ENCODE data around the gene LPAR1. TPM values are rescaled to one million over a fixed set of nuclear protein-coding genes. Genes with fewer than 3 reads are reported as not detected.
"Not testable (repeated sequence)": the region's sequence is repeated elsewhere in the genome, so short reads cannot be mapped to it uniquely, and the experiment has no call there.

The LPAR1 gene
- total RNA-seq, 2 donors from 2014 or later = 20.2 to 48.2 TPM

DNA sequence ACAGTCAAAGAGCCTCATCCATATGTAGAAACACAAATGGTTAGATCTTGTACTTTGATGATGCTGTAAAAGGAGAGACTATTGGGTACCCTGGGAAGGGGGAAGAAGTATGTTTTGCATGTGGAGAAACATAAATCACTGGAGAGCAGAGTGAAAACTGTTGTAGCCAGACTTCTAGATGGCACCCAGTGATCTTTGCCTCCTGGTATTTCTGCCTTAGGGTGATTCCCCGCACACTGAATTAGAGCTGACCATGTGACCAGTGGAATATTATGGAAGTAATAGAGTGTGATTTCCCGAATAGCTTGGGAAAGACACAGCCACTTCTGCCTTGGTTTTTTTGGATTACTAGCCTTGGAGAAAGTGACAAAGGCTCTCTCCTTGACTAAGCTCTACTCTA, 174.3 kb downstream of the LPAR1 start:
- H3K27me3 ChIP-seq = no peaks in the 10 kb centered on the region
- H3K36me3 ChIP-seq = no peaks in the 10 kb centered on the region
- no peak for DNase-seq (ENCODE audit: low spot score)
- no peak overlapping the region for H3K4me3 ChIP-seq
- no peaks in the 10 kb centered on the region for H3K4me1 ChIP-seq
- H3K9me3 ChIP-seq = peaks cover 0 to 24% of the 10 kb centered on the region in 2 donors
- TF ChIP-seq, protein P1, sequence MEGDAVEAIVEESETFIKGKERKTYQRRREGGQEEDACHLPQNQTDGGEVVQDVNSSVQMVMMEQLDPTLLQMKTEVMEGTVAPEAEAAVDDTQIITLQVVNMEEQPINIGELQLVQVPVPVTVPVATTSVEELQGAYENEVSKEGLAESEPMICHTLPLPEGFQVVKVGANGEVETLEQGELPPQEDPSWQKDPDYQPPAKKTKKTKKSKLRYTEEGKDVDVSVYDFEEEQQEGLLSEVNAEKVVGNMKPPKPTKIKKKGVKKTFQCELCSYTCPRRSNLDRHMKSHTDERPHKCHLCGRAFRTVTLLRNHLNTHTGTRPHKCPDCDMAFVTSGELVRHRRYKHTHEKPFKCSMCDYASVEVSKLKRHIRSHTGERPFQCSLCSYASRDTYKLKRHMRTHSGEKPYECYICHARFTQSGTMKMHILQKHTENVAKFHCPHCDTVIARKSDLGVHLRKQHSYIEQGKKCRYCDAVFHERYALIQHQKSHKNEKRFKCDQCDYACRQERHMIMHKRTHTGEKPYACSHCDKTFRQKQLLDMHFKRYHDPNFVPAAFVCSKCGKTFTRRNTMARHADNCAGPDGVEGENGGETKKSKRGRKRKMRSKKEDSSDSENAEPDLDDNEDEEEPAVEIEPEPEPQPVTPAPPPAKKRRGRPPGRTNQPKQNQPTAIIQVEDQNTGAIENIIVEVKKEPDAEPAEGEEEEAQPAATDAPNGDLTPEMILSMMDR (IDR thresholded peaks at IDR 0.05) = no peak
- no peak overlapping the region for H3K27ac ChIP-seq

DNA sequence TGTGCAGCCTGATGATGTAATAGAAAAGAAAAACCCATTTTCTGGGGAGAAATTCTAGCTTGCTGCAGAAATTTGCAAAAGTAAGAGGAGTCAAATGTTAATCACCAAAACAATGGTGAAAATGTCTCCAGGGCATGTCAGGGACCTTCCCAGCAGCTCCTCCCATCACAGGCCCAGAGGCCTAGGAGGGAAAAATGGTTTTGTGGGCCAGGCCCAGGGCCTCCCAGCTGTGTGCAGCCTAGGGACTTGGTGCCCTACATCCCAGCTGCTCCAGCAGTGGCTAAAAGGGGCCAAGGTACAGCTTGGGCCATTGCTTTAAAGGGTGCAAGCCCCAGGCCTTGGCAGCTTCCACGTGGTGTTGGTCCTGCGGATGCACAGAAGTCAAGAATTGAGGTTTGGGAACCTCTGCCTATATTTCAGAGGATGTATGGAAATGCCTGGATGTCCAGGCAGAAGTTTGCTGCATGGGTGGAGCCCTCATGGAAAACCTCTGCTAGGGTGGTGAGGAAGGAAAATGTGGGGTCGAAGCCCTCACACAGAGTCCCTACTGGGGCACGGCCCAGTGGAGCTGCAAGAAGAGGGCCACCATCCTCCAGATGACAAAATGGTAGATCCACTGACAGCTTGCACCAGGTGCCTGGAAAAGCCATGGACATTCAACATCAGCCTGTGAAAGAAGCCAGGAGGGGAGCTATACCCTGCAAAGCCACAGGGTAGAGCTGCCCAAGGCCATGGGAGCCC, 176.7 kb downstream of the LPAR1 start:
- H3K27me3 ChIP-seq; H3K4me1 ChIP-seq; DNase-seq (ENCODE audit: low spot score); H3K4me3 ChIP-seq; H3K27ac ChIP-seq; H3K36me3 ChIP-seq: not testable (repeated sequence)
- peaks cover 0 to 24% of the 10 kb centered on the region in 2 donors for H3K9me3 ChIP-seq

DNA sequence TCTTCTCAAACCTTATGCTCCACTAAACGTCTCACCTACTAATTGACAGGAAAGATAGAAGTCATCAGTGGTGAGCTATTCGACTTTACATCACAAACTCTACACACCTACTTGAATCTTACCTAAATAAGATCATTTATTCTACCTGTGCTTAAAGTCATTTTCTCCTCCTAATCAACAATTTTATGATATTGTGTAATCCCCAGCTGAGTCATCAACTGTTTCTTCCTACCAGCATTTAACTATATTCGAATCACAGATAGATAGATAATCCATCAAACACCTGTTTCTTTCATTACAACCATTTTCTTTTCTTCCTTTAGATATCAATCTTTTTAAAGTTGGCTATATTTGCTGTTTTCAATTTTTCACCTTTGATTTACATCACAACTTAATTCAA, 181.5 kb downstream of the LPAR1 start:
- Histone ChIP-seq H3K27ac (no peak overlapping the region), H3K4me3 (no peak overlapping the region), H3K36me3 (no peaks in the 10 kb centered on the region), H3K9me3 (peaks cover 0 to 22% of the 10 kb centered on the region in 2 donors), H3K27me3 (no peaks in the 10 kb centered on the region), H3K4me1 (no peaks in the 10 kb centered on the region)
- DNase-seq (ENCODE audit: low spot score) = no peak
- TF ChIP-seq, protein P1 (IDR thresholded peaks at IDR 0.05) = no peak

- no peaks in the 10 kb centered on the region for H3K27me3 ChIP-seq
- peaks cover 0 to 10% of the 10 kb centered on the region in 2 donors for H3K9me3 ChIP-seq
- no peaks in the 10 kb centered on the region for H3K4me1 ChIP-seq
- no peak overlapping the region for H3K27ac ChIP-seq
- H3K4me3 ChIP-seq = no peak overlapping the region
- DNase-seq (ENCODE audit: low spot score) = no peak
- TF ChIP-seq, protein P1 (IDR thresholded peaks at IDR 0.05) = no peak
- H3K36me3 ChIP-seq = no peaks in the 10 kb centered on the region
Measured at GRCh38 chr9:110850401-110851135, 187.7 kb downstream of the LPAR1 start.

GRCh38 chr9:110847671-110848070, 190.6 kb downstream of the LPAR1 start:
- Histone ChIP-seq H3K27ac (no peak overlapping the region), H3K36me3 (no peaks in the 10 kb centered on the region), H3K4me3 (no peak overlapping the region), H3K27me3 (no peaks in the 10 kb centered on the region), H3K4me1 (no peaks in the 10 kb centered on the region), H3K9me3 (no peaks in the 10 kb centered on the region)
- TF ChIP-seq, protein P1 (IDR thresholded peaks at IDR 0.05) = no peak
- DNase-seq (ENCODE audit: low spot score) = no peak

DNA sequence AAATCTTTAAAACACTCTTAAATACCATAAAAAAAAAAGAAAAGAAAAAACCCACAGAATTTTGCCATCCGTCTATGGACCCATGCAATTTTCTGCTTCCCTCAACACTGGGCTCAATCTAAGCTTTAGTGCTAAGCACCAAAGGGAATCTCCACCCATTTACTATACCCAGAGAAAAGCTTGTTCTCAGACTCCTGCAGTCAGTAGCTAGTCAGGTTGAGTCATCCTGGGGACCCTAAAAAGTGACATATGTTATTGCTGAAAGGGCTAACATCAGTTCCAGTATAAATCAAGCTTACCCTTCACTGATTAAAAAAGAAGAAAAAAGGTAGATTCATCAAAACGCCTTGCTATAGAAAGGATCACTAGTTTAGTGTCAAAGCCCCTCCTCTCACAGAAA, 192.1 kb downstream of the LPAR1 start:
- Histone ChIP-seq H3K27ac (no peak overlapping the region), H3K4me3 (no peak overlapping the region), H3K4me1 (no peaks in the 10 kb centered on the region), H3K36me3 (no peaks in the 10 kb centered on the region), H3K27me3 (no peaks in the 10 kb centered on the region), H3K9me3 (no peaks in the 10 kb centered on the region)
- no peak for DNase-seq (ENCODE audit: low spot score)
- TF ChIP-seq, protein P1 (IDR thresholded peaks at IDR 0.05) = no peak
